ENCODE results near the gene ACVR1C.
"Not testable (repeated sequence)": the region's sequence is repeated elsewhere in the genome, so short reads cannot be mapped to it uniquely, and the experiment has no call there.

Gene ACVR1C

DNA sequence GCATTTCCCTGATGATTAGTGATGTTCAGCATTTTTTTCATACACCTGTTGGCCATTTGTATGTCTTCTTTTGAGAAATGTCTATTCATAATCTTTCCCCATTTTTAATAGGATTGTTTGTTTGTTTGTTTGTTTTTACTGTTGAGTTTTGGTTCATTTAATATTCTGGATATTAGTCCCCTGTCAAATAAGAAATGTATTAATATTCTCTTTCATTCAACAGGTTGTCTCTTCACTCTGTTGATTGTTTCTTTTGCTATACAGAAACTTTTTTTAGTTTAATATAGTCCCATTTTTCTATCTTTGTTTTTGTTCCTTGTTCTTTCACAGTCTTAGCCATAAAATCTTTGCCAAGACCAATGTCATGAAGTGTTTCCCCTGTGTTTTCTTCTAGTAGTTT lies 22.1 kb downstream of the ACVR1C start:
- H3K4me3 ChIP-seq (ENCODE audit: low read length), result no peak overlapping the region
- no peak for TF ChIP-seq ZNF274 (IDR thresholded peaks at IDR 0.05; ENCODE audit: low read depth, low read length)

DNA sequence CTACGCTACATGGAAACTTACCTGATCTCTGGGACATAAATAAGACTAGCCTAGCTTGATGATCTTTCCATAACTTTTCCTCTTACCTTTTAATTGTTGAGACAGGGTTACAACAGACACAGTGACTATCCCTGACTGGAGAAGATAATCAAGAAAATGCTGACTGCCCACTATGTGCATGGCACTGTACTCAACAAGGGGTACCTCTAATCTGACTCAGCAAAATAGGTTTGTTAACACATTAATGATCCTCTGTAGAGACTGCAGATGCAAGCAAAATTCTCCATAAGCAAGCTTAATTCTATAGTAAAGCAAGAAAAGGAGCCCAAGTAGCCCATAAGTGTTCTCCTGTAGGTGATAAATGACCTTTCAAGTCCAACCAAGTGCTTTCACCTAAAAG lies 25.5 kb downstream of the ACVR1C start:
- no peak for TF ChIP-seq ZNF274 (IDR thresholded peaks at IDR 0.05; ENCODE audit: low read depth, low read length)
- no peak overlapping the region for H3K4me3 ChIP-seq (ENCODE audit: low read length)

DNA sequence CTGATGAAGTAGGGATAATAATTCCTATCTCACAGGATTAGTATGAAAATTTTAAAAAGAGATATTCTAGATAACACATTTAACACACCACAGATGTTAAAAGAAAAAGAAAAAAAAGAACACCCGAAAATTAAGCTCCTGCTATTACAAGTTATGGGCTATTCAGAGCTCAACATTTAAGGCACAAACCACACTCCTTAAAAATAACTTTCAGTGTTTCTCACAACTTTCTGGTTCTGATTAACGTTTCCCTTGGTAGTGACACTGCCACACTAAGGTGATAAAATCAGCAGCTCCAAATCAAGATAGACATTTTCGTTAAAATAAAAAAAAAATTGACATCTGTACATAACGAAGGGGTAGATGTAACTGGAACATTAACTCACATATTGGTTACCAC lies 26.9 kb downstream of the ACVR1C start:
- H3K4me3 ChIP-seq (ENCODE audit: low read length), result no peak overlapping the region
- TF ChIP-seq ZNF274 (IDR thresholded peaks at IDR 0.05; ENCODE audit: low read depth, low read length), result no peak

DNA sequence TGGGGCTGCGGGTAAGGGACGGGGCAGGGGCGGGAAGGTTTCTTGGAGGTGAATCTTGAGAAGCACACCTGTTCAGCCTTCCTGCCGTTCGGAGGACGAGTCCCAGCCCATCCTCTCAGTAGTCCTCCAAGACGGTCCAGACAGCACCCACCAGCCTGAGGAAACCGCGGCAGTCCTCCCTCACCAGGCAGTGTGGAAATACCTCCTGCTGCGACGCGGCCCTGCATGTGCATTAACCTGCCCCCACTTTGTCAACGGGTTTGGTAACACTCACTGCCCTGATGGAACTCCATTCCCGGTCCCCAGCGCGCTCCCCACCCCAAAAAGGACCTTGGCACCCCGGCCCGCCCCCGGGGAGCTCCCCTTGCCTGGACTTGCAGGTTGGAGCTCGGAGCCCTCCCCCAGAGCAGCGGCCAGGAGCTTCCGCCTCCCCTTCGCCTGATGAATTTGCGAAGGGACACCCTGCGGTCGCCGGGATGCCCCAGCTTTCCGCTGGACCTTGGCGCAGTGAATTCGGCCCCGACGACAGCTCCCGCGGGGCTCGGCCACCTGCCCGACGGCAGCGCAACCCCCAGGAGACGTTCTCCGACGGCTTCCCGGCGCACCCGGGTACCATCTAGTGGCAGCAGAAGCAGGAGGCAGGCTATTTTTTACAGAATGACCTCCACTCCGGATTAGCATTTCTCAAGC lies 31.5 kb downstream of the ACVR1C start:
- H3K4me3 ChIP-seq (ENCODE audit: low read length), result no peak overlapping the region
- TF ChIP-seq ZNF274 (IDR thresholded peaks at IDR 0.05; ENCODE audit: low read depth, low read length), result no peak

DNA sequence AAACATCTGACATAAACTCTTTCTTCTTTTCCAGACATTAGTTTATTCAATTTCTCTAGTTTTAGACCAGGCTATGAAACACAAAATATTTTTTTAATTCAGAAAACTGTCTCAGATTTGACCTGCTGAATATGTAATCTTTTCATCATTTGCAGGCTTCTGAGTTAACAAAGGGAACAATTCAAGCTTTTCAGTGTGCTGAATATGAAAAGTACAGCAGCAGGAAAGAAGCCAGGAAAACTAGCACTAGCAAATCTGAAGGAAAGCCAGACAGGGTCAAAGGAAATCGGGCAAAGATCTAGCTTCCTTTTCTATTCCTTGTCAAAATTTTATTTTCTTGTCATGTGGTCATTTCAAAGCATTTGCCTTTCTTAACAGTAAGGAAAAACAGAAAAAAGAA lies 35.3 kb downstream of the ACVR1C start:
- no peak overlapping the region for H3K4me3 ChIP-seq (ENCODE audit: low read length)
- TF ChIP-seq ZNF274 (IDR thresholded peaks at IDR 0.05; ENCODE audit: low read depth, low read length), result no peak

DNA sequence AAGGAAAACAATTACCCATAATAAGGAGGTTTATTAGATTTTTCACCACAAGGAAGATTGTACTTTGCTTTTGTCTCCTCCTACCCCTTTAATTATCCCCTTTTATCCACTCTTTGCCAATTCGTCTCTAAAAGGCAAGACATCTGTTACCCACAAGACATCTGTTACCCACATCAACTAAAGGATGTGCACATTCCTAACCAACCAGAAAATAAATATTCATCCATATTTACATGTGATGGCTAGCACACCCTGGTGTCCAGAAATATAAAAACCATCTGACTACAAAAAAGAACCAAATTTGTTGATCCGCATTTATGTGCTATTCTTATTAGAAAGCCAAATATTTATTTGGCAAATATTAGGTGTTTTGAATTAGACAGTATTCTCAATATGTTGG lies 35.7 kb downstream of the ACVR1C start:
- TF ChIP-seq ZNF274 (IDR thresholded peaks at IDR 0.05; ENCODE audit: low read depth, low read length), result no peak
- no peak overlapping the region for H3K4me3 ChIP-seq (ENCODE audit: low read length)

DNA sequence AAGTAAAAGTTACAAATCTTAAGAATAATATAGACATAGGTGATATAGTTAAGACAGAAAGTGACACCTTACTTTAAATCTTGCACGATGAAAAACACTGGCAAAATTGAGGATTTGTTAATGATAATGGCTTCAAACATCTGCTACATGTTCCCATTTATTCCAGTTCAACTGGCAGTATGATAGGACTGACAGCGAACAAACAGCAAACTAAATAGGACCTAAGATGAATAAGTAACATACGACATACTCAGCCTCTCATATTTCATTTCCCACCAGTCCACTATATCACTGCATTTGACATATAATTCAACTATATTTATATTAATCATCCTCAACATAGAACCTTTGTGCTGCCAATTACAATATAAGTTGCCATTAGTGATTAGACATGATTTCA lies 36.3 kb downstream of the ACVR1C start:
- no peak for TF ChIP-seq ZNF274 (IDR thresholded peaks at IDR 0.05; ENCODE audit: low read depth, low read length)
- H3K4me3 ChIP-seq (ENCODE audit: low read length), result no peak overlapping the region

DNA sequence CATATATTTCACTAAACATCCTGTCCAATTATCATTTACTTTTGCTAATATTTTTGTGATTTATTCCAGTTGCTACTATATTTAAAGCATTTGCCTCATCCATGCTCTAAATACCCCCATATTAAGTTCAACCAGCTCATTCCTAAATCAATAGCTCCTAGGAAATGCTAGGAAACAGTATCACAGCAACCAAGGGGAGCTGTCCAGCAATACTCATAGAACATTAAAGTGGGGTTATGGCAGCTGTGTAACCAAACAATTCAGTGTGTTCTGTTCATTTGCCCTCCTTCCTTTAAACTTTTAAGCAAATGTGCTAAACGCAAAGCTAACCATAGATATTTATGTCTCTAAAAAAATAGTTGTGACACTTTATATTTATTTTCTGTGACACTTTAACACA lies 41.1 kb downstream of the ACVR1C start:
- TF ChIP-seq ZNF274 (IDR thresholded peaks at IDR 0.05; ENCODE audit: low read depth, low read length), result no peak
- no peak overlapping the region for H3K4me3 ChIP-seq (ENCODE audit: low read length)

DNA sequence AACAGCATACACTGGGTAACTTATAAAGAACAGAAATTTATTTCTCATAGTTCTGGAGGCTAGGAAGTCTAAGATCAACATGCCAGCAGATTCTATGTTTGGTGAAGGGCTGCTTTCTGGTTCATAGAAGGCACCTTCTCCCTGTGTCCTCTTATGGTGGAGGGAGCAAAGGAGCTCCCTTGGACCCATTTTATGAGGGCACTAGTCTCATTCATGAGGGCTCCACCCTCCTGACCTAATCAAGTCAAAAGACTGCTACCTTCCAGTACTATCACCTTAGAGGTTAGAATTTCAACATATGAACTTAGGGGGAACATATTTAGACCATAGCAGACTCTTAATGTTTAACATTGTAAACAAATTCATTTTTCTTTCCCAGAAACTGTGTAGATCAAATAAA lies 54.5 kb downstream of the ACVR1C start:
- H3K4me3 ChIP-seq (ENCODE audit: low read length), result no peak overlapping the region
- TF ChIP-seq ZNF274 (IDR thresholded peaks at IDR 0.05; ENCODE audit: low read depth, low read length), result no peak

DNA sequence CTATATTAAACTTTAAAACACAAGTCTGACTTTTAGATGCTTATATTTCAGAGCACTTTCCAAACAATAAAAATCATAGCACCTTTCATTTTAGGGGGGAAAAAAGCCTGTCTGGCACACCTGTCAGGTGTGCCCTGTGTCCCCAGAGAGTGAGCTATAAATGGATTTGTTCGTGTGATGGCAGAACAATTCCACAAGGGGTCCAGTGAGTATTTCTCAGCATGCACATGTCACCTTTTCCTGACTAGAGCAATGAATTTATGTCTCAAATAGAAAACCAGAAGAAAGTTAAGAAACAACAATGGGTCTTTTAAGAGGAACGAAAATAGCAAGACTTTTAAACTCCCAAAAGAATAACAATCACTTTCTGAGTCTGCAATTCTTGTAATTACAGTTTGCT lies 55.9 kb downstream of the ACVR1C start:
- H3K4me3 ChIP-seq (ENCODE audit: low read length), result no peak overlapping the region
- no peak for TF ChIP-seq ZNF274 (IDR thresholded peaks at IDR 0.05; ENCODE audit: low read depth, low read length)

DNA sequence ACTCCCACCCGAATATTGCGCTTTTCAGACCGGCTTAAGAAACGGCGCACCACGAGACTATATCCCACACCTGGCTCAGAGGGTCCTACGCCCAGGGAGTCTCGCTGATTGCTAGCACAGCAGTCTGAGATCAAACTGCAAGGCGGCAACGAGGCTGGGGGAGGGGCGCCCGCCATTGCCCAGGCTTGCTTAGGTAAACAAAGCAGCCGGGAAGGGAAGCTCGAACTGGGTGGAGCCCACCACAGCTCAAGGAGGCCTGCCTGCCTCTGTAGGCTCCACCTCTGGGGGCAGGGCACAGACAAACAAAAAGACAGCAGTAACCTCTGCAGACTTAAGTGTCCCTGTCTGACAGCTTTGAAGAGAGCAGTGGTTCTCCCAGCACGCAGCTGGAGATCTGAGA lies 62.0 kb downstream of the ACVR1C start:
- H3K4me3 ChIP-seq (ENCODE audit: low read length), result not testable (repeated sequence)

DNA sequence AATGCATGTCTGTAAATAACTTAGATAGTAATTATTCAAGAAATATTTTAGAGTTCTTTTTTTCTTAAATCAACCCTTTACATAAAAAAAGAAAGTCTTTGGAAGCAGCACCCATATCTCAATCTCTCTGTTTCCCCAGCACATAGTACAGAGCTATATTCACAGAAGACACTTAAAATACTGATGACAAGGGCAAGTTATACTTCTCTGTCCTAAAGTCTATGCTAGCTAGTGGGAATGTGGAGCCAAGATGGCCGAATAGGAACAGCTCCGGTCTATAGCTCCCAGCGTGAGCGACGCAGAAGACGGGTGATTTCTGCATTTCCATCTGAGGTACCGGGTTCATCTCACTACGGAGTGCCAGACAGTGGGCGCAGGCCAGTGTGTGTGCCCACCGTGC lies 62.6 kb downstream of the ACVR1C start:
- H3K4me3 ChIP-seq (ENCODE audit: low read length), result not testable (repeated sequence)

DNA sequence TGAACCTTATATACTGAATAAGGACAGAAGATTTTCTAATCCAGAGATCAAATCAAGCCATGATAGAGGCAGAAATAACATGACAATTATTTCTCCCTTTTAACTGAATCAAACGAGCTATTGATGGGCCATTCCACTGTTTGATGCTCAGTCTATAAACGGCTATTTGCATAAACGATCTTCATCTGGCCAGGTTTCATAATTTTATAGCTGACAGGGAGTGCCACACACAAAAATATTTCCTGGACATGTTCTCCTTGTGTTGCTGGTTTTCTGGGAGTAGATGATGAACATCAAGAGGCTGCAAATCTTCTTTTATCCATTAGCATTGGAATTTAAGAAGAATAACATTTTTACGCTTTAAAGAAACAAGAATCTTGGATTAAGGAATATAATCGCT lies 63.1 kb downstream of the ACVR1C start:
- TF ChIP-seq ZNF274 (IDR thresholded peaks at IDR 0.05; ENCODE audit: low read depth, low read length), result no peak

DNA sequence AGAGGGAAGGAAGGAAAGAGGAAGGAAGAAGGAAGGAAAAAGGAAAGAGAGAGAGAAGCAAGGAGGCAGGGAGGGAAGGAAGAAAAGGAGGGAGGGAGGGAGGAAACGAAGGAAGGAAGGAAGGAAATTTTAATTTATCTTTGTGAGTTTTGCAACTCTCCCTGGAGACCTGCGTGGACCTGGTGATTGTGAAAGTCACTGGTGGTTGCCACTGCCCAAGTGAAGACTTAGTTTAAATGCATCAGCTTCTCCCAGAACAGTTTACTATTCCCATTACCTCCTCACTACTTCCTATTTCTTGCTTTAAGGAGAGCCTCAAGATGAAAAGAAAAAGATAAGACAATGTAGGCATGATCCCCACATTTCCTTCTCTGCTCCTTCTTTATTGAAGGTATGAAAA lies 68.8 kb downstream of the ACVR1C start:
- TF ChIP-seq ZNF274 (IDR thresholded peaks at IDR 0.05; ENCODE audit: low read depth, low read length), result no peak

More for the DNA sequence above, 63.1 kb downstream of the ACVR1C start:
- no peak overlapping the region for H3K4me3 ChIP-seq (ENCODE audit: low read length)

DNA sequence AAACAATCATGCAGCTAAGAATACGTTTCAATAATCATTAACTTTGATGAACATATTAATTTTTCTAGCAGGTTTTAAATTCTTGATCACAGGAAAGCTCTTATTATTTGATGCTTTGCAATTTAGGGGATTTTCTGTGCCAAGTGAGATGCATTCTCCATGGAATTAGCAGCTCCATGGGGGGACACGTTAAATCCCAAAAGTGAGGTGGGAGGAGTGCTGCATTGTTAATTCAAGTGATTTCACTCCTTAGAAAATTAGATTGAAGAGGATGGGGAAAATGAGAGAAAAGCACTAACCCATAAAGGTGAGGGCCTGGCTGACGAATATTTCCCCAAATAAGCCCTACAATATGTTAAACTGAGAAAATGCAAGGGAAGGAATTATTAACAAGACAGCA lies 69.2 kb downstream of the ACVR1C start:
- no peak overlapping the region for H3K4me3 ChIP-seq (ENCODE audit: low read length)
- no peak for TF ChIP-seq ZNF274 (IDR thresholded peaks at IDR 0.05; ENCODE audit: low read depth, low read length)

More for the DNA sequence above, 68.8 kb downstream of the ACVR1C start:
- H3K4me3 ChIP-seq (ENCODE audit: low read length), result no peak overlapping the region

DNA sequence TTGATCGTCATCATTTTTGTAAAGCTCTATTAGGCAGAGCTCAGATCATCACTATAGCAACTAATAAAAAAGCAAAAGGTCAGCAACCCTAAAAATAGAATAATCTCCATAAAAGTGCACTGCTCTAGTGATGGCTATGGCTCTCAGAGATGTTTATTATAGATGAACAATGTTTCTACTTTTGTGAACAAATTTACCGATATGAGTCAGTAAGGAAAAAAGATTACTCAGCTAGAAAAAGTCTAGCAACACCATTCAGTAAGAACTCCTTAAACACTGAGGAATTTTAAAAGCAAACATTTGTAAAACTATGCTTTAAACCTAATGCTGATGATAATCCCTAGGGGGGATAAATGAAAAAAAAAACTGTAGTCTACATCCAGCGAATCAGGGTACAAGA lies 69.6 kb downstream of the ACVR1C start:
- no peak for TF ChIP-seq ZNF274 (IDR thresholded peaks at IDR 0.05; ENCODE audit: low read depth, low read length)
- H3K4me3 ChIP-seq (ENCODE audit: low read length), result no peak overlapping the region
